HCT116 (cell line): Measurements from ENCODE around the gene NRP1. TPM values are rescaled to one million over a fixed set of nuclear protein-coding genes. Genes with fewer than 3 reads are reported as not detected.
A peak's percentile ranks its signal among the peaks of the same experiment; 100 is the strongest.

Experiments
- ATAC-seq: fragments of 200-7000 bp; cut with Tn5 transposase; 2 replicates; pipeline ENCODE4 v1.9.1; 2020; ENCODE audit warnings: mild to moderate bottlenecking, moderate library complexity
- BruUV-seq: library from RNA; stranded (reverse); fragments of 400-500 nt; replicated peaks from 2 replicates; lab custom pipeline; 2021; lab: Mats Ljungman, UMichigan
- CTCF ChIA-PET: fragments of 300-600 bp; sonication (Branson Sonifier 250); formaldehyde crosslinking; loops from one replicate; lab custom pipeline; 2021; ENCODE audit warnings: antibody characterized with exemption; lab: Charles Lee
- POLR2A ChIA-PET: fragments of 300-600, 350-600 bp; sonication (Branson Sonifier 250); formaldehyde crosslinking; loops from one replicate; lab custom pipeline; 2021; ENCODE audit warnings: antibody characterized with exemption; lab: Charles Lee
- RAD21 ChIA-PET, 2 experiments: fragments of 300-600 bp; sonication (Branson Sonifier 250); formaldehyde crosslinking; loops; one replicate each; lab custom pipeline; 2023; ENCODE audit warnings: low total read pairs in 2 of 2; ENCODE audit not compliant: uncharacterized antibody in 2 of 2, unreplicated experiment in 2 of 2, low non-redundant PET in 1 of 2; lab: Charles Lee
- DNase-seq: peaks from one replicate; pipeline ENCODE4 v3.0.0-alpha.2; 2010; ENCODE audit warnings: low read depth, low spot score
- H2AFZ ChIP-seq: fragments of 200-600 bp; shearing (Covaris generic), sonication (generic); 2 replicates; pipeline ENCODE4 v1.6.1; 2017; ENCODE audit warnings: low read depth, mixed run types, mixed read lengths, antibody characterized with exemption, low read length; ENCODE audit not compliant: poor library complexity, severe bottlenecking
- H3K27ac ChIP-seq: 2 replicates; pipeline ENCODE4 v1.5.1; 2012; ENCODE audit warnings: low read depth, low read length
- H3K27me3 ChIP-seq: fragments of 200-600 bp; sonication (generic); 2 replicates; pipeline ENCODE4 v1.6.1; 2016; ENCODE audit warnings: mixed run types, low read length, mixed read lengths; ENCODE audit not compliant: insufficient read depth
- H3K36me3 ChIP-seq, 2 experiments: fragments of 200-500 bp in 1 of 2; fragments of 200-600 bp in 1 of 2; sonication (Bioruptor generic) in 1 of 2; sonication (generic) in 1 of 2; 2 replicates each; pipeline versions ENCODE4 v1.5.1 to v1.6.1; 2014 to 2016; ENCODE audit warnings: low read length in 2 of 2, inconsistent platforms in 1 of 2, mixed read lengths in 1 of 2, mixed run types in 1 of 2; ENCODE audit not compliant: insufficient read depth in 2 of 2, control insufficient read depth in 1 of 2
- H3K4me1 ChIP-seq, 2 experiments: fragments of 200-600 bp in 1 of 2; sonication (generic) in 1 of 2; 2 replicates each; pipeline versions ENCODE4 v1.5.1 to v1.6.1; 2012 to 2017; ENCODE audit warnings: low read length in 2 of 2, inconsistent platforms in 1 of 2, mild to moderate bottlenecking in 1 of 2, mixed read lengths in 1 of 2, mixed run types in 1 of 2, moderate library complexity in 1 of 2; ENCODE audit not compliant: insufficient read depth in 2 of 2, control insufficient read depth in 1 of 2
- H3K4me2 ChIP-seq: fragments of 200-600 bp; sonication (generic); 2 replicates; pipeline ENCODE4 v1.6.1; 2017; ENCODE audit warnings: mixed run types, low read length, mixed read lengths
- H3K4me3 ChIP-seq, 2 experiments: fragments of 200-600 bp in 1 of 2; sonication (generic) in 1 of 2; replicated peaks in 1 of 2; 2 replicates each; pipeline ENCODE4 v1.5.1; 2011 to 2016; ENCODE audit warnings: low read length in 2 of 2, control low read depth in 1 of 2, low read depth in 1 of 2, mild to moderate bottlenecking in 1 of 2, mixed read lengths in 1 of 2, mixed run types in 1 of 2
- H3K79me2 ChIP-seq: fragments of 200-600 bp; sonication (generic); 2 replicates; pipeline ENCODE4 v1.6.1; 2017; ENCODE audit warnings: mild to moderate bottlenecking, mixed run types, low read length, moderate library complexity, mixed read lengths; ENCODE audit not compliant: insufficient read depth
- H3K9ac ChIP-seq: fragments of 200-600 bp; sonication (generic); 2 replicates; pipeline ENCODE4 v1.6.1; 2016; ENCODE audit warnings: low read length, mixed read lengths
- H3K9me2 ChIP-seq: fragments of 200-600 bp; sonication (generic), shearing (Covaris generic); 2 replicates; pipeline ENCODE4 v1.6.1; 2017; ENCODE audit warnings: mixed run types, mild to moderate bottlenecking, moderate library complexity; ENCODE audit not compliant: insufficient read depth
- H3K9me3 ChIP-seq, 2 experiments: fragments of 200-500 bp in 1 of 2; fragments of 200-600 bp in 1 of 2; sonication (Bioruptor generic) in 1 of 2; sonication (generic) in 1 of 2; 2 replicates each; pipeline ENCODE4 v1.6.1; 2014 to 2017; ENCODE audit warnings: low read length in 2 of 2, mixed read lengths in 2 of 2, inconsistent platforms in 1 of 2, low read depth in 1 of 2, mild to moderate bottlenecking in 1 of 2, mixed run types in 1 of 2, moderate library complexity in 1 of 2; ENCODE audit not compliant: control insufficient read depth in 1 of 2, insufficient read depth in 1 of 2
- H4K20me1 ChIP-seq: fragments of 200-600 bp; sonication (generic), shearing (Covaris generic); 2 replicates; pipeline ENCODE4 v1.6.1; 2017; ENCODE audit warnings: mixed run types, mild to moderate bottlenecking, moderate library complexity; ENCODE audit not compliant: insufficient read depth
- ATF3 ChIP-seq: IDR thresholded peaks from 2 replicates; pipeline ENCODE4 v1.6.1; 2012
- CTCF ChIP-seq, 3 experiments: fragments of 200-600 bp in 1 of 3; sonication (generic) in 1 of 3; IDR thresholded peaks in 2 of 3; conservative IDR thresholded peaks in 1 of 3; 2 replicates each; pipeline ENCODE4 v1.5.1; 2012 to 2017; ENCODE audit warnings: low read depth in 2 of 3, low read length in 2 of 3, antibody characterized with exemption in 1 of 3, borderline replicate concordance in 1 of 3, control low read depth in 1 of 3, mild to moderate bottlenecking in 1 of 3, mixed read lengths in 1 of 3, mixed run types in 1 of 3, moderate library complexity in 1 of 3; ENCODE audit not compliant: insufficient read depth in 1 of 3
- EGR1 ChIP-seq: IDR thresholded peaks from 2 replicates; pipeline ENCODE4 v1.6.1; 2012; ENCODE audit warnings: low read depth
- EZH2phosphoT487 ChIP-seq: fragments of 200-600 bp; IDR thresholded peaks from 2 replicates; pipeline ENCODE4 v1.6.1; 2018; ENCODE audit warnings: antibody characterized with exemption, borderline replicate concordance
- JUND ChIP-seq: IDR thresholded peaks from 2 replicates; pipeline ENCODE4 v1.6.1; 2012
- POLR2AphosphoS5 ChIP-seq: IDR thresholded peaks from 2 replicates; pipeline ENCODE4 v1.6.1; 2011; ENCODE audit warnings: mild to moderate bottlenecking, low read depth, low read length, moderate library complexity
- RAD21 ChIP-seq: IDR thresholded peaks from 2 replicates; pipeline ENCODE4 v1.6.1; 2012; ENCODE audit warnings: low read depth, mild to moderate bottlenecking
- SIN3A ChIP-seq: IDR thresholded peaks from 2 replicates; pipeline ENCODE4 v1.6.1; 2012; ENCODE audit warnings: low read depth
- SP1 ChIP-seq: IDR thresholded peaks from 2 replicates; pipeline ENCODE4 v1.6.1; 2012; ENCODE audit warnings: low read depth
- SRF ChIP-seq: IDR thresholded peaks from 2 replicates; pipeline ENCODE4 v1.6.1; 2012; ENCODE audit warnings: low read depth
- TCF7L2 ChIP-seq: IDR thresholded peaks from 2 replicates; pipeline ENCODE4 v1.7.0; 2011; ENCODE audit warnings: borderline replicate concordance, inconsistent platforms; ENCODE audit not compliant: insufficient read depth, insufficient read length; ENCODE audit errors: extremely low read depth
- ZBTB33 ChIP-seq: IDR thresholded peaks from 2 replicates; pipeline ENCODE4 v1.6.1; 2011; ENCODE audit warnings: mild to moderate bottlenecking, low read length, moderate library complexity; ENCODE audit not compliant: insufficient replicate concordance; ENCODE audit errors: extremely low read depth
- intact Hi-C: fragments of 100-400 bp; cut with micrococcal nuclease; formaldehyde crosslinking; loops from 2 replicates; pipeline ENCODE4 v1.10.0; 2022
- total RNA-seq: library from RNA; stranded (reverse); gene quantifications from one replicate; pipeline ENCODE4 v1.2.1, GENCODE V29; 2021; ENCODE audit not compliant: unreplicated experiment

Gene NRP1
- total RNA-seq, 1 experiment from 2014 or later, result 3.8 TPM

- peak; percentile 80 for TF ChIP-seq POLR2AphosphoS5
- TF ChIP-seq TCF7L2, result peak; percentile 71
- peak; percentile 93 for TF ChIP-seq ATF3
- TF ChIP-seq SRF, result peak; percentile 88
Measured at GRCh38 chr10:33134011-33134751, 200.3 kb downstream of the NRP1 start (continued).

DNA sequence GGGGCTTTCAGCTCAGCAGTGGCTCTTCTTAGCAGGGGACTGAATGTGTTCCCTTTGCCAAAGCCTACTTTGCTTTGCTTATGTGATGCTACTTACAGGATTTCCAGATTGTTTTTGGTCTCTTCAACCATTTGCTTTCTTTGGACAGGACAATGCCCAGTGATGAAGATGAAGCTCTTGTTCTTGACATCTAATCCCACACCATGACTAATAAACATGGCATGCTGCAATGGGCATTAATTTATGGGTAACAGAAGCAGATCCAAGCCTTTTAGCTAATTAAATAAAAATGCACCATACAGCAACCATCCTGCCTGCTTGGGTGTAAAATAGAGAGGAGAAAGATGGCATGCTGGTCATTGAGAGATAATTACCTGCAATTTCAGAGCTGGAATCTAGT is 200.9 kb downstream of the NRP1 start:
- ChIA-PET POLR2A (interaction anchor here (0.6 to 1.7 kb wide), 5 partner anchors 10 to 153 kb away, joined by 3 to 6 read pairs (median 3); no protein-coding TSS in a partner anchor), RAD21 (no interaction called here)
- H3K9me2 ChIP-seq, result no peaks in the 10 kb centered on the region
- H3K79me2 ChIP-seq, result no peaks in the 10 kb centered on the region
- BruUV-seq, result TSS peak; percentile 97
- DNase-seq, result no peak
- H2AFZ ChIP-seq, result no peak overlapping the region
- intact Hi-C loops, result loop anchor here (2.0 to 10.0 kb wide), 2 partner anchors 339 to 759 kb away; no protein-coding TSS in a partner anchor
- H3K4me3 ChIP-seq, result peak overlapping the region in 1 of 2 experiments; percentile 9; a peak in 2 of 4 replicates
- ATAC-seq, result no peak
- no peaks in the 10 kb centered on the region for H3K36me3 ChIP-seq
- H3K4me2 ChIP-seq, result peak overlapping the region; percentile 66
- peaks cover 45 to 73% of the 10 kb centered on the region in 2 experiments for H3K4me1 ChIP-seq
- peak overlapping the region; percentile 47 for H3K9ac ChIP-seq
- TF ChIP-seq CTCF (IDR thresholded peaks at IDR 0.05 in 2 of 3, conservative IDR thresholded peaks at IDR 0.05 in 1 of 3; ENCODE audit: borderline replicate concordance in 1 of 3, insufficient read depth in 1 of 3, low read depth in 2 of 3, low read length in 2 of 3) (no peak), SP1 (no peak), EGR1 (no peak), EZH2phosphoT487 (no peak), ZBTB33 (no peak), RAD21 (no peak), JUND (no peak), SIN3A (no peak), ATF3 (no peak)
- TF ChIP-seq, all 23 proteins: peak for 0
- Histone ChIP-seq H3K27me3 (no peaks in the 10 kb centered on the region), H3K27ac (peak overlapping the region; percentile 84), H3K9me3 (no peaks in the 10 kb centered on the region), H4K20me1 (no peaks in the 10 kb centered on the region)
- CTCF ChIA-PET, result interaction anchor here (1.2 to 1.6 kb wide), 3 partner anchors 17 to 125 kb away, joined by 4 to 6 read pairs (median 6); no protein-coding TSS in a partner anchor
